PFSK-1 (cell line): Measurements from ENCODE around the gene NXPH4.

Experiments used
- FOXP2 ChIP-seq: optimal IDR thresholded peaks from 2 replicates; pipeline ENCODE3; 2011; ENCODE audit warnings: borderline replicate concordance, control low read depth, inconsistent platforms; ENCODE audit not compliant: insufficient read depth; ENCODE audit errors: extremely low read length, extremely low read depth
- POLR2AphosphoS5 ChIP-seq: IDR thresholded peaks from 2 replicates; pipeline ENCODE4 v1.6.1; 2012; ENCODE audit warnings: low read depth, mild to moderate bottlenecking, control low read depth, low read length, moderate library complexity
- REST ChIP-seq, 2 experiments: IDR thresholded peaks; 2 replicates each; pipeline versions ENCODE4 v1.6.1 to v1.8.0; 2011 to 2012; ENCODE audit warnings: low read depth in 2 of 2, low read length in 2 of 2, control low read depth in 1 of 2, inconsistent platforms in 1 of 2, mild to moderate bottlenecking in 1 of 2, moderate library complexity in 1 of 2; ENCODE audit not compliant: insufficient read depth in 1 of 2
- SIN3A ChIP-seq: IDR thresholded peaks from 2 replicates; pipeline ENCODE4 v1.6.1; 2012; ENCODE audit warnings: mild to moderate bottlenecking, low read length, moderate library complexity, borderline replicate concordance; ENCODE audit not compliant: insufficient read depth
- TAF1 ChIP-seq: IDR thresholded peaks from 2 replicates; pipeline ENCODE4 v1.6.1; 2012; ENCODE audit warnings: low read length, control low read depth, borderline replicate concordance; ENCODE audit not compliant: insufficient read depth

The NXPH4 gene

GRCh38 chr12:57254506-57255280 is 38.1 kb downstream of the NXPH4 start:
- TF ChIP-seq POLR2AphosphoS5: no peak
- no peak for TF ChIP-seq SIN3A
- TF ChIP-seq TAF1: no peak
- TF ChIP-seq REST (IDR thresholded peaks at IDR 0.05; ENCODE audit: insufficient read depth in 1 of 2, low read depth in 2 of 2, low read length in 2 of 2): peak; percentile 68 to 84; a peak in 3 of 4 replicates
- no peak for TF ChIP-seq FOXP2

DNA sequence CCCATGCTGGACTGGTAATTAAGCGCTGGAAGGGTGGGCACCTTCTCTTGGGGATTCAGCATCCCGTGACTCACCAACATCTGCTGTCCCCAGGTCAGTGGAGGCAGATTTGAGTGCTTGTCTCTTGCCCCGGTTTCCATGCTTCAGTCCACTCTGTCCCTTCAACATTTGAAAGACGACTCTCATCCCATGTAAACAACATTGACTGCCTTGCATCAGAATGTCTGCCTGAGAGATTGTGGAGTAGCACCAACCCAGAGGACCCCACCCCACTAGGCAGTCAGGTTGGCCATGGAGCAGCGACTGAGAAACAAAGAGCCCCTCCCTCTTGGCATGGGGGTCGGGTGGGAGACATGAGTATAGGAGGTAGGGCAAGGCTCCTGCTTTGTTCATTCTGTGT is 39.3 kb downstream of the NXPH4 start:
- TF ChIP-seq SIN3A: no peak
- no peak for TF ChIP-seq POLR2AphosphoS5
- TF ChIP-seq REST (IDR thresholded peaks at IDR 0.05; ENCODE audit: insufficient read depth in 1 of 2, low read depth in 2 of 2, low read length in 2 of 2): no peak
- TF ChIP-seq FOXP2: no peak
- no peak for TF ChIP-seq TAF1

- TF ChIP-seq POLR2AphosphoS5 (no peak), TAF1 (no peak), SIN3A (no peak), REST (IDR thresholded peaks at IDR 0.05; ENCODE audit: insufficient read depth in 1 of 2, low read depth in 2 of 2, low read length in 2 of 2) (no peak), FOXP2 (no peak)
Measured at GRCh38 chr12:57258977-57259970, 42.7 kb downstream of the NXPH4 start.

GRCh38 chr12:57260366-57260765 is 43.8 kb downstream of the NXPH4 start:
- no peak for TF ChIP-seq REST (IDR thresholded peaks at IDR 0.05; ENCODE audit: insufficient read depth in 1 of 2, low read depth in 2 of 2, low read length in 2 of 2)
- no peak for TF ChIP-seq SIN3A
- TF ChIP-seq POLR2AphosphoS5: no peak
- TF ChIP-seq FOXP2: no peak
- TF ChIP-seq TAF1: no peak
